Ammon's horn (tissue), 1 donor: ENCODE data around the gene CARD9.

ENCODE experiments used
- DNase-seq: peaks from one replicate; pipeline ENCODE4 v3.0.0-alpha.2; 2016; ENCODE audit warnings: low spot score

The CARD9 gene

GRCh38 chr9:136335296-136336155 is 37.9 kb downstream of the CARD9 start:
- DNase-seq = no peak

GRCh38 chr9:136334541-136334940 is 38.9 kb downstream of the CARD9 start:
- DNase-seq = no peak

DNA sequence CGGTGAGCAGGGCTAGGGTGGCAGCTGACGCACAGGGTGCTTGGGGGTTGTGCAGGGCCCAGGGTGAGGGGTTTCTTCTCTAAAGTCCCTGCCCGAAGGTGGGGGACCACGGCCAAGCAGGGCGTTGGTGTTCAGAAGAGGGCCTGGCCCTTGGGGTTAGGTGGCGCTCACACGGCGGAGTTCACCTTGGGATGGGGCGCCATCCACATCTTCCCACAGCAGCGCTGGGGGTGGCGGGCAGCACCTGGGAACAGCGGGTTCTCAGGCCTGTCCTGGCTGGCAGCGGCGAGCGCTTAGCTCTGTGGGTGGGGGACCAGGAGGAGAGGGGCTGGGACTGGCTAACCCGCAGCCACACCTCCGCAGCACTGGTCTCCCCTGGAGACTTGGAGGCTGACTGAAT is 40.0 kb downstream of the CARD9 start:
- no peak for DNase-seq

- DNase-seq = no peak
These were observed 40.4 kb downstream of the CARD9 start for GRCh38 chr9:136333045-136333444.

GRCh38 chr9:136332482-136332983 is 40.9 kb downstream of the CARD9 start:
- DNase-seq = no peak

GRCh38 chr9:136331556-136332481 is 41.6 kb downstream of the CARD9 start:
- no peak for DNase-seq

DNA sequence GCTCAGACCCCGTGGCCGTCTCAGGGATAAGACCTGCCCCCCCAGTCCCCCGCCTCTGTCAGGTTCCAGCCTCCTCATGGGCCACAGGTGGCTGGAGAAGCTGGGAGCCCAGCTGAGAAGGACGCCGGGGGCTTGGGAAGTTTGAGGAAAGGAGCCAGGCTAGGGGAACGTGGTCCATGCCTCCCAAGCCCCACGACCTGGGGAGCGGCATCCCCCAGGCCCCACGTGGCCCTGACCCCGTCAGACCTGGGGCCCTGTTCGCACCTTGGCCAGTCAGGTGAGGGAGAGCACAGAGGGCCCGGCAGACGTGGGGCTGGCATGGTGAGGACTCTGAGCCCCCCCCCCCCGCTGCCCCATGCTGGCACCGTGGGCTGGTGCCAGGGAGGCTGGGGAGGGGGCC is 42.4 kb downstream of the CARD9 start:
- no peak for DNase-seq

DNA sequence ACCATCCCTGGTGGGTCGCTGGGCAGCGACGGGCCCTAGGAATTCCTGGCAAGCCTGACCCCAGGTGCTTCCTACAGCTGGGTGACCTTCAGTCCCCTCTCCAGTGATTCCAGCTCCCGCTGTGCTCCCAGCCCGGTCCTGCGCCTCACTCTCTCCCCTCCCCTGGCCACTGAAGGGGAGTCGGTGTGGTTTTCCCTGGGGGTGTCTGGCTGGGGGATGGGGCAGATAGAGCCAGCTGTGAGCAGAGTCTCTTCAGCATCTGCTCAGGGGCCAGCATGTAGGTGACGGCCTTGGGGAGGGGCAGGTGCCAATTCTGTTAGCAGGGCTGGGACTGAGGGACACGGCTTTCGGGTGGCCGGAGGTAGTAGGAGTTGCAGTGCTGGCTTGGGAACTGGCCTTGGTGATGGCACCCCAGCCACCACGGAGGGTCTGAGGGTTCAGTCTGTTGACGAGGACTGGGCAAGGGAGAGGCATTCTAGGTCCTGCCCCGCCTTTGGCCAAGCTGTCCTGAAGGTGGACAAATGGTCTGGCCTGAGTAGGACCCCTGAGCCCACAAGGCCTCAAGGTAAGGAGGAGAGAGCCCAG is 43.0 kb downstream of the CARD9 start:
- no peak for DNase-seq

- DNase-seq = no peak
These were observed 43.6 kb downstream of the CARD9 start for GRCh38 chr9:136329636-136330405.

DNA sequence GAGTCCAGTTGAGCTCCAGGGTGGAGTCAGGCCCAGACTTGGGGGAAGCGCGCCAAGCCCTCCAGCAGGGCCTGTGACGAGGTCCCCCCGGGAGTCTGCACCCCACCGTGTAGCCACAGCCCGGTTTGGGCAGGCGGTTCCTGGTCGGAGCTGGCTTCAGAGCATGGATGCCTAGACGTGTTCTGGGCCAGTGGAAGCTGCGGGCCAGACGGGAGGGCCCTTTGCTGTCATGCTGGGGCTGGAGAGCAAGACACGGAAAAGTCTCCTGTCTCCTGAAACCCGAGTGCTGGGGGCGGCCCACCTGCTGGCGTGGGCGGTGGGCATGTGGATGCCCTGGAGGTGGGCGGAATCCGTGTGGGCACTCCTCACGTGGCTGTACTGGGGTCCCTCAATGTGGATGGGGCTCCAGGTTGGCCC is 44.2 kb downstream of the CARD9 start:
- no peak for DNase-seq

DNA sequence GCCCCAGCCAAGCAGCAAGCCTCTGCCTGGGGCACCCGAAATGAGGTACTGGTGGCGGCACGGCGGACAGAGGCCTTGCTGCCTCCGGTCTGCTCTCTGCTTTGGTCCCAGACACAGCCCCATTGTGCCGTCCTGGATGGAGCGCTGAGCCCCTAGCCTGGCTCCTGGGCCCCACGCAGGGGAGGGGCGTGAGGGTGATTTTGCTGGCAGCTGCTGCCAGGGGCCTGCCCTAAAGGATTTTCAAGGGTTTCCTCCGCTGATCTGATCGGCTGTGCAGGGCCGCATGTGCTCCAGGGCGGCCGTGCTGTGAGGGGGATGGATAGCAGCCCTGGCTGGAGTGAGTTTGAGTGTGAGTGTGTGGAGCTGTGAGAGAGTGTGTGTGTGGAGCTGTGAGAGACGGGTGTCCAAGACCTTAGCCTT is 44.8 kb downstream of the CARD9 start:
- DNase-seq = peak; percentile 57

- no peak for DNase-seq
These were observed 45.4 kb downstream of the CARD9 start for GRCh38 chr9:136328011-136328621.

GRCh38 chr9:136327304-136327974 is 46.0 kb downstream of the CARD9 start, which contains the start of gene GPSM1:
GPSM1 (plus strand) TSS chr9:136327539; CDS start chr9:136327696, 157 bp downstream.
- peak; percentile 64 for DNase-seq

GRCh38 chr9:136326761-136327303 is 46.6 kb downstream of the CARD9 start:
- no peak for DNase-seq

GRCh38 chr9:136326061-136326760 is 47.3 kb downstream of the CARD9 start:
- peak; percentile 69 for DNase-seq

- no peak for DNase-seq
These were observed 48.1 kb downstream of the CARD9 start for GRCh38 chr9:136325358-136325757.

DNA sequence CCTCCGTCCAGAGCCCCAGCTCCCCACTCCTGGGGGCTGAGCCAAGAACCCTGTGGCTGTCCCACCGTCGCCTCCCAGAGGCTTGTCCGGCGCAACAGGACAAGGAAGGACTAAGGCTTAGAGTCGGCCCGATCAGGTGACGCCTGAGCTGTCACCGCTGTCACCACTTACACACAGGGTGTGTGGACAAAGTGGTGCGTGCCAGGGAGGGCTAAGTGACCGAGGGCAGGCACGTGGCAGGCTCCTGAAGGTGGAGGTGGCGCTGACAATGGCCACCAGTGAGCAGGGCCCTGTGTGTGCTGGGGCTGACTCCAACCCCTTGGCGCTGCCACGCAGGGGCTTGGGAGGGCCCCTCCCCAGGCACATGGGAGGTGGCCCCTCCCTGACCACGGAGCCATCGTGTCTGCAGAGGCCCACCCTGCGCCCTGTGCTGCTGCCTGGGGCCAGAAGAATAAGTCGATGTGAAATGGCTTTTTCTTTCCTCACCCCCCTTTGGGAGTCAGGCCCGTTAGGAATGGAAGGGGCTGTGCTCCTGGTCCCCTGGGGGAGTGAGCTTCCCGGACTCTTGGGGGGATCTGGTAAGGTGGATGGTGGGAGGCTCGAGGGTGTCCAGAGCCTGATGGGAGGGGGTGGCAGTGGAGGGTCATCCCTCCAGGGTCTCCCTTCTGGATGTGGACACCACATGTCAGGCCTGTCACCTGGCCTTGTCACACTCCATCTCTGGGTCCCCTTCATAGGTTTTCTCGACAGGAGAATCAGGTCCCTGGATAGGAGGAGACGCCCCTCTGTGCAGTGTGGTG is 48.8 kb downstream of the CARD9 start:
- no peak for DNase-seq

GRCh38 chr9:136323371-136323789 is 50.1 kb downstream of the CARD9 start:
- no peak for DNase-seq
